ENCODE measurements around the gene ZSCAN31.

GRCh38 chr6:28333599-28334018 lies 2.3 kb downstream of the ZSCAN31 start:
- TF ChIP-seq CTCF (IDR thresholded peaks at IDR 0.05): no peak
- TF ChIP-seq EP300 (IDR thresholded peaks at IDR 0.05; ENCODE audit: low read depth): no peak
